HEK293 (cell line): ENCODE results near the gene TOX4.
A peak's percentile ranks its signal among the peaks of the same experiment; 100 is the strongest.

Experiments used
- CTCF ChIA-PET: fragments of 350-600 bp; formaldehyde crosslinking; extraction: SDS; loops from one replicate; lab custom pipeline; 2021; ENCODE audit warnings: antibody characterized with exemption; lab: Yijun Ruan, JAX
- POLR2A ChIA-PET: fragments of 300-600 bp; formaldehyde crosslinking; extraction: SDS; loops from one replicate; lab custom pipeline; 2020; ENCODE audit warnings: antibody characterized with exemption, inconsistent platforms; lab: Yijun Ruan, JAX
- H3K27ac ChIP-seq: fragments of 200-500 bp; sonication (Bioruptor generic); 2 replicates; pipeline ENCODE4 v1.5.1; 2014; ENCODE audit warnings: low read depth, low read length, control low read depth, inconsistent platforms; ENCODE audit errors: extremely low read depth
- H3K36me3 ChIP-seq, 2 experiments: fragments of 200-500 bp in 1 of 2; sonication (Bioruptor generic) in 1 of 2; 1 replicate in 1 of 2; 2 replicates in 1 of 2; pipeline ENCODE4 v1.5.1; 2014 to 2017; ENCODE audit warnings: inconsistent platforms in 2 of 2, low read length in 2 of 2; ENCODE audit not compliant: control insufficient read depth in 2 of 2, insufficient read depth in 1 of 2
- H3K4me1 ChIP-seq: fragments of 200-500 bp; sonication (Bioruptor generic); 2 replicates; pipeline ENCODE4 v1.5.1; 2014; ENCODE audit warnings: mild to moderate bottlenecking, low read length, inconsistent platforms; ENCODE audit not compliant: control insufficient read depth, insufficient read depth
- H3K4me3 ChIP-seq: 2 replicates; pipeline ENCODE4 v1.5.1; 2011; ENCODE audit warnings: low read depth, mild to moderate bottlenecking, control low read depth, low read length, moderate library complexity
- H3K9me3 ChIP-seq: fragments of 200-500 bp; sonication (Bioruptor generic); 2 replicates; pipeline ENCODE4 v1.5.1; 2014; ENCODE audit warnings: low read depth, low read length, inconsistent platforms; ENCODE audit not compliant: control insufficient read depth, insufficient read depth
- HOXD13 ChIP-seq: sonication (generic); formaldehyde crosslinking; IDR thresholded peaks from 2 replicates; pipeline ENCODE4 v1.8.0; 2022; ENCODE audit warnings: missing genetic modification reagents, borderline replicate concordance
- ZBTB21 ChIP-seq: fragments of 450-650 bp; formaldehyde crosslinking; IDR thresholded peaks from 2 replicates; pipeline ENCODE4 v1.5.1; 2017; ENCODE audit warnings: missing biosample characterization, missing genetic modification characterization
- ZEB2 ChIP-seq: fragments of 450-650 bp; formaldehyde crosslinking; IDR thresholded peaks from 2 replicates; pipeline ENCODE4 v1.5.1; 2016; ENCODE audit warnings: missing biosample characterization, missing genetic modification characterization
- ZFHX2 ChIP-seq: fragments of 450-650 bp; formaldehyde crosslinking; conservative IDR thresholded peaks from 2 replicates; pipeline ENCODE4 v1.5.1; 2016; ENCODE audit warnings: missing biosample characterization, missing genetic modification characterization
- ZIC2 ChIP-seq: fragments of 450-650 bp; formaldehyde crosslinking; IDR thresholded peaks from 2 replicates; pipeline ENCODE4 v1.5.1; 2016; ENCODE audit warnings: missing biosample characterization, missing genetic modification characterization
- ZNF121 ChIP-seq: fragments of 450-650 bp; formaldehyde crosslinking; IDR thresholded peaks from 2 replicates; pipeline ENCODE4 v1.5.1; 2016; ENCODE audit warnings: missing biosample characterization, missing genetic modification characterization
- ZNF133 ChIP-seq: fragments of 450-650 bp; formaldehyde crosslinking; IDR thresholded peaks from 2 replicates; pipeline ENCODE4 v1.5.1; 2016; ENCODE audit warnings: missing biosample characterization, missing genetic modification characterization
- ZNF169 ChIP-seq: fragments of 450-650 bp; formaldehyde crosslinking; IDR thresholded peaks from 2 replicates; pipeline ENCODE4 v1.5.1; 2016; ENCODE audit warnings: missing biosample characterization, missing genetic modification characterization
- ZNF214 ChIP-seq: fragments of 450-650 bp; formaldehyde crosslinking; IDR thresholded peaks from 2 replicates; pipeline ENCODE4 v1.5.1; 2017; ENCODE audit warnings: missing biosample characterization, mild to moderate bottlenecking, missing genetic modification characterization, borderline replicate concordance
- ZNF433 ChIP-seq: fragments of 450-650 bp; formaldehyde crosslinking; IDR thresholded peaks from 2 replicates; pipeline ENCODE4 v1.5.1; 2016; ENCODE audit warnings: missing biosample characterization, missing genetic modification characterization, low read depth
- ZNF501 ChIP-seq: fragments of 450-650 bp; formaldehyde crosslinking; IDR thresholded peaks from 2 replicates; pipeline ENCODE4 v1.5.1; 2016; ENCODE audit warnings: missing biosample characterization, missing genetic modification characterization
- ZNF510 ChIP-seq: fragments of 450-650 bp; formaldehyde crosslinking; IDR thresholded peaks from 2 replicates; pipeline ENCODE4 v1.5.1; 2018; ENCODE audit warnings: mild to moderate bottlenecking, missing genetic modification characterization, missing biosample characterization; ENCODE audit not compliant: insufficient replicate concordance
- ZNF521 ChIP-seq: fragments of 450-650 bp; formaldehyde crosslinking; IDR thresholded peaks from 2 replicates; pipeline ENCODE4 v1.5.1; 2017; ENCODE audit warnings: missing biosample characterization, mild to moderate bottlenecking, missing genetic modification characterization
- ZNF548 ChIP-seq: fragments of 450-650 bp; formaldehyde crosslinking; IDR thresholded peaks from 2 replicates; pipeline ENCODE4 v1.5.1; 2016; ENCODE audit warnings: missing biosample characterization, missing genetic modification characterization
- ZNF561 ChIP-seq: fragments of 450-650 bp; IDR thresholded peaks from 2 replicates; pipeline ENCODE4 v1.5.1; 2018; ENCODE audit warnings: missing biosample characterization, missing genetic modification characterization, borderline replicate concordance
- ZNF629 ChIP-seq: fragments of 450-650 bp; formaldehyde crosslinking; IDR thresholded peaks from 2 replicates; pipeline ENCODE4 v1.5.1; 2017; ENCODE audit warnings: missing biosample characterization, missing genetic modification characterization
- ZNF785 ChIP-seq: fragments of 450-650 bp; formaldehyde crosslinking; IDR thresholded peaks from 2 replicates; pipeline ENCODE4 v1.5.1; 2016; ENCODE audit warnings: missing biosample characterization, missing genetic modification characterization
- ZNF792 ChIP-seq: fragments of 450-650 bp; formaldehyde crosslinking; IDR thresholded peaks from 2 replicates; pipeline ENCODE4 v1.5.1; 2016; ENCODE audit warnings: missing biosample characterization, missing genetic modification characterization
- TF ChIP-seq, protein P1 (sequence below): fragments of 450-650 bp; formaldehyde crosslinking; IDR thresholded peaks from 2 replicates; pipeline ENCODE4 v1.5.1; 2016; ENCODE audit warnings: missing biosample characterization, missing genetic modification characterization, low read depth
- TF ChIP-seq, protein P2 (sequence below): fragments of 450-650 bp; IDR thresholded peaks from 2 replicates; pipeline ENCODE4 v1.5.1; 2018; ENCODE audit warnings: missing biosample characterization, missing genetic modification characterization
- TF ChIP-seq, protein P3 (sequence below): fragments of 450-650 bp; formaldehyde crosslinking; IDR thresholded peaks from 2 replicates; pipeline ENCODE4 v1.5.1; 2016; ENCODE audit warnings: missing biosample characterization, missing genetic modification characterization
- TF ChIP-seq, protein P4 (sequence below): fragments of 450-650 bp; formaldehyde crosslinking; IDR thresholded peaks from 2 replicates; pipeline ENCODE4 v1.5.1; 2016; ENCODE audit warnings: missing biosample characterization, missing genetic modification characterization, borderline replicate concordance
- TF ChIP-seq, protein P5 (sequence below): fragments of 450-650 bp; formaldehyde crosslinking; IDR thresholded peaks from 2 replicates; pipeline ENCODE4 v1.5.1; 2016; ENCODE audit warnings: missing biosample characterization, missing genetic modification characterization

Gene TOX4

DNA sequence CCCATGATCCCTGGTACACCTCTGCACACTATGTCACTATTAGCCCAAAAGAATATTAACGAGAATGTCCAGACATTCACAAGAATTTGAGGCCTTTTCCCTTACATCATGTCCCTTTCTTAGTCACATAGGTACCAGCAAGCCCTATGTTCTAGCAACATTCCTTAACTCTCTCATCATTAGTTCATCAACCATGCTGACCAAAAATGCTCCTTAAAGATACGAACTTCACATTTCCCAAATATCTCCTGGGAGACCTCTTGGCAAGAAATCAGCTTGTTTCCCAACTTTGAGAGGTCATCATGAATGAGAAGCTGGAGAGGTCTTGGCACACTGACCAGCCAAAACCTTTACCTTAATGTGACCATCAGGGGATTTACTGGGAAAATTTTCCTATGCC, 44.5 kb downstream of the TOX4 start (continued):
- TF ChIP-seq ZNF214 (tag by site-specific recombination) = no peak
- no peak for TF ChIP-seq ZNF169 (tag by site-specific recombination)
- TF ChIP-seq ZNF792 = no peak
- TF ChIP-seq, protein P1, sequence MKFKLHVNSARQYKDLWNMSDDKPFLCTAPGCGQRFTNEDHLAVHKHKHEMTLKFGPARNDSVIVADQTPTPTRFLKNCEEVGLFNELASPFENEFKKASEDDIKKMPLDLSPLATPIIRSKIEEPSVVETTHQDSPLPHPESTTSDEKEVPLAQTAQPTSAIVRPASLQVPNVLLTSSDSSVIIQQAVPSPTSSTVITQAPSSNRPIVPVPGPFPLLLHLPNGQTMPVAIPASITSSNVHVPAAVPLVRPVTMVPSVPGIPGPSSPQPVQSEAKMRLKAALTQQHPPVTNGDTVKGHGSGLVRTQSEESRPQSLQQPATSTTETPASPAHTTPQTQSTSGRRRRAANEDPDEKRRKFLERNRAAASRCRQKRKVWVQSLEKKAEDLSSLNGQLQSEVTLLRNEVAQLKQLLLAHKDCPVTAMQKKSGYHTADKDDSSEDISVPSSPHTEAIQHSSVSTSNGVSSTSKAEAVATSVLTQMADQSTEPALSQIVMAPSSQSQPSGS (tag by site-specific recombination) = no peak
- no peak for TF ChIP-seq ZEB2
- TF ChIP-seq ZNF629 (tag by site-specific recombination) = no peak
- no peak for TF ChIP-seq ZNF510 (tag by site-specific recombination)
- no peak for TF ChIP-seq HOXD13

DNA sequence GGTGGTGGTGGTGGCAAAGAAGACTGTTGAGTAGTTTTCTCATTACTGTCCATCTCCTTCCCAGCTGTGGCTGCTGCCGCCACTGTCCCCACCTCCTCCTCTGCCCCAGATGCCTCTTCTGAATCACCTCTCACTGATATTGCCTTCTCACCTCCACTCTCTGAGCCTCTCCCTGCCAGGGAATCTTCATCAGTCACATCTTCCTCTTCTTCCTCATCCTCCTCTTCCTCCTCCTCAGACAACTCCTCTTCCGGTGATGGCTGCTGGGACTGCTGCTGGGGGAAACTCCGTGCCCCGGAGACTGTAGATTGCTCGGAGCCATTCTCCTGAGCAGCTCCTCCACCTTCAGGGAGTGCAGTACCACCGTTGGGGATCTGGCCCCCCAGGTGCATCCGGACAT, 46.2 kb downstream of the TOX4 start:
- Histone ChIP-seq H3K4me3 (no peak overlapping the region), H3K27ac (no peak overlapping the region), H3K9me3 (no peaks in the 10 kb centered on the region), H3K36me3 (peaks cover 3 to 41% of the 10 kb centered on the region in 2 experiments; a peak in 2 of 3 replicates), H3K4me1 (peaks cover 8% of the 10 kb centered on the region; the same call in 1 of the 2 replicates)
- TF ChIP-seq, protein P2, sequence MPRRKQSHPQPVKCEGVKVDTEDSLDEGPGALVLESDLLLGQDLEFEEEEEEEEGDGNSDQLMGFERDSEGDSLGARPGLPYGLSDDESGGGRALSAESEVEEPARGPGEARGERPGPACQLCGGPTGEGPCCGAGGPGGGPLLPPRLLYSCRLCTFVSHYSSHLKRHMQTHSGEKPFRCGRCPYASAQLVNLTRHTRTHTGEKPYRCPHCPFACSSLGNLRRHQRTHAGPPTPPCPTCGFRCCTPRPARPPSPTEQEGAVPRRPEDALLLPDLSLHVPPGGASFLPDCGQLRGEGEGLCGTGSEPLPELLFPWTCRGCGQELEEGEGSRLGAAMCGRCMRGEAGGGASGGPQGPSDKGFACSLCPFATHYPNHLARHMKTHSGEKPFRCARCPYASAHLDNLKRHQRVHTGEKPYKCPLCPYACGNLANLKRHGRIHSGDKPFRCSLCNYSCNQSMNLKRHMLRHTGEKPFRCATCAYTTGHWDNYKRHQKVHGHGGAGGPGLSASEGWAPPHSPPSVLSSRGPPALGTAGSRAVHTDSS = peak; percentile 96
- TF ChIP-seq ZNF433 (no peak), ZNF133 (tag by site-specific recombination) (no peak)
- CTCF ChIA-PET = no interaction called here
- POLR2A ChIA-PET = interaction anchor here (3.0 kb wide), 1 partner anchor 12 kb away, joined by 12 read pairs; the partner anchor contains the start of gene METTL3

DNA sequence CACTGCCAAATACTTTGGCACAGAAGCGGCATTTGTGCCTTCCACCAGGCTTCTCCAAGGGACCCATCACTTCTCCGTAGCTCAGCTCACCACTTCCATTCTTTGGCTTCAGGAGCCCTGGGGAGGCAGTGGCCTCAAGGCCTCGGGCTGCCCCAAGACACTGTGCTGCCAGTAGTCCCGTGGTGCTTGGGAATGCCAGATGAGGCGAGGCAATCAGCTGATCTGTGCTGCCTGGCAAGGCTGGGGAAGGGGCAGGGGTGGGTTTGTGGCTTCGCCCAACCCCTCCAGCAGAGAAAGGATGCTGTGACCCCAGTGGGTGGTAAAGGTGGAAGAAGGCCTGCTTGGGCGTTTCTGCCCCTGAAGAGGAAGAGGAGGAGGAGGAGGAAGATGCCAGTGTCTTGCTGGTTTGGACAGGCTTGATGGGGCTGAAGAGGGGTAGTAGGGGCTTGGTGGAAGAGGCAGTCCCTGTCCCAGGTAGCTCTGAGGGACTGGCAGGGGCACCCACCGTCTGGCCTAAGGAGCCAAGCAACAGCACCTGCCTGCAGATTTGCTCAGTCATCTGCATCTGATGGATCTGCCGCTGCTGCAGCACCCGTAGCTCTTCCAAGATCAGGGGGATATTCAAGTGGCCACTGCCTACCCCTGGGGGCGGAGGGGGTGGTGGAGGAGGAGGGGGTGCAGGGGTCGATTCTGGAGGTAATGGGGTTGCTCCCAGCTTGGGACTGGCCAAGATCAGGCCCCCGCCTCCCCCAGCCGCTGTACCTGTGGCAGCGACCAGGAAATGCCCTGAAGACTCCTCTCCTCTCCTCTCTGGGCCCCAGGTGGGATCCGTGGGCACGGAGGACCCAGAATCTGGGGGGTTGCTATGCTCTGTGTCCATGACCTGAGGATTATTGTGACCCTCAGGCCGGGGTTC, 47.8 kb downstream of the TOX4 start:
- H3K36me3 ChIP-seq = peaks cover 3 to 41% of the 10 kb centered on the region in 2 experiments; a peak in 2 of 3 replicates
- H3K4me1 ChIP-seq = peaks cover 17% of the 10 kb centered on the region
- H3K9me3 ChIP-seq = no peaks in the 10 kb centered on the region
- H3K4me3 ChIP-seq = peak overlapping the region; percentile 81
- ChIA-PET POLR2A (interaction anchor here (0.6 to 2.6 kb wide), 7 partner anchors 14 to 186 kb away, joined by 3 to 71 read pairs (median 5); partner anchors contain the start of gene METTL3), CTCF (interaction anchor here (0.6 to 1.0 kb wide), 2 partner anchors 48 to 68 kb away, joined by 3 to 4 read pairs; partner anchors contain the start of gene TOX4)
- peak overlapping the region; percentile 2; the same call in 1 of the 2 replicates for H3K27ac ChIP-seq
- TF ChIP-seq ZNF548 (tag by site-specific recombination) = no peak
- 0 out of 2 replicates have a peak, but pooled peaks have one; percentile 26 for TF ChIP-seq ZFHX2 (tag by site-specific recombination)
- TF ChIP-seq ZNF561 (tag by site-specific recombination) = no peak
- no peak for TF ChIP-seq ZBTB21
- TF ChIP-seq ZNF121 (tag by site-specific recombination) = no peak
- TF ChIP-seq, protein P3, sequence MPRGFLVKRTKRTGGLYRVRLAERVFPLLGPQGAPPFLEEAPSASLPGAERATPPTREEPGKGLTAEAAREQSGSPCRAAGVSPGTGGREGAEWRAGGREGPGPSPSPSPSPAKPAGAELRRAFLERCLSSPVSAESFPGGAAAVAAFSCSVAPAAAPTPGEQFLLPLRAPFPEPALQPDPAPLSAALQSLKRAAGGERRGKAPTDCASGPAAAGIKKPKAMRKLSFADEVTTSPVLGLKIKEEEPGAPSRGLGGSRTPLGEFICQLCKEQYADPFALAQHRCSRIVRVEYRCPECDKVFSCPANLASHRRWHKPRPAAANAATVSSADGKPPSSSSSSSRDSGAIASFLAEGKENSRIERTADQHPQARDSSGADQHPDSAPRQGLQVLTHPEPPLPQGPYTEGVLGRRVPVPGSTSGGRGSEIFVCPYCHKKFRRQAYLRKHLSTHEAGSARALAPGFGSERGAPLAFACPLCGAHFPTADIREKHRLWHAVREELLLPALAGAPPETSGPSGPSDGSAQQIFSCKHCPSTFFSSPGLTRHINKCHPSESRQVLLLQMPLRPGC (tag by site-specific recombination) = no peak
- no peak for TF ChIP-seq ZNF501 (tag by site-specific recombination)
- TF ChIP-seq, protein P4, sequence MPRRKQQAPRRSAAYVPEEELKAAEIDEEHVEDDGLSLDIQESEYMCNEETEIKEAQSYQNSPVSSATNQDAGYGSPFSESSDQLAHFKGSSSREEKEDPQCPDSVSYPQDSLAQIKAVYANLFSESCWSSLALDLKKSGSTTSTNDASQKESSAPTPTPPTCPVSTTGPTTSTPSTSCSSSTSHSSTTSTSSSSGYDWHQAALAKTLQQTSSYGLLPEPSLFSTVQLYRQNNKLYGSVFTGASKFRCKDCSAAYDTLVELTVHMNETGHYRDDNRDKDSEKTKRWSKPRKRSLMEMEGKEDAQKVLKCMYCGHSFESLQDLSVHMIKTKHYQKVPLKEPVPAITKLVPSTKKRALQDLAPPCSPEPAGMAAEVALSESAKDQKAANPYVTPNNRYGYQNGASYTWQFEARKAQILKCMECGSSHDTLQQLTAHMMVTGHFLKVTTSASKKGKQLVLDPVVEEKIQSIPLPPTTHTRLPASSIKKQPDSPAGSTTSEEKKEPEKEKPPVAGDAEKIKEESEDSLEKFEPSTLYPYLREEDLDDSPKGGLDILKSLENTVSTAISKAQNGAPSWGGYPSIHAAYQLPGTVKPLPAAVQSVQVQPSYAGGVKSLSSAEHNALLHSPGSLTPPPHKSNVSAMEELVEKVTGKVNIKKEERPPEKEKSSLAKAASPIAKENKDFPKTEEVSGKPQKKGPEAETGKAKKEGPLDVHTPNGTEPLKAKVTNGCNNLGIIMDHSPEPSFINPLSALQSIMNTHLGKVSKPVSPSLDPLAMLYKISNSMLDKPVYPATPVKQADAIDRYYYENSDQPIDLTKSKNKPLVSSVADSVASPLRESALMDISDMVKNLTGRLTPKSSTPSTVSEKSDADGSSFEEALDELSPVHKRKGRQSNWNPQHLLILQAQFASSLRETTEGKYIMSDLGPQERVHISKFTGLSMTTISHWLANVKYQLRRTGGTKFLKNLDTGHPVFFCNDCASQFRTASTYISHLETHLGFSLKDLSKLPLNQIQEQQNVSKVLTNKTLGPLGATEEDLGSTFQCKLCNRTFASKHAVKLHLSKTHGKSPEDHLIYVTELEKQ = no peak
- TF ChIP-seq ZIC2 = 0 out of 2 replicates have a peak, but pooled peaks have one; percentile 8
- TF ChIP-seq, protein P5, sequence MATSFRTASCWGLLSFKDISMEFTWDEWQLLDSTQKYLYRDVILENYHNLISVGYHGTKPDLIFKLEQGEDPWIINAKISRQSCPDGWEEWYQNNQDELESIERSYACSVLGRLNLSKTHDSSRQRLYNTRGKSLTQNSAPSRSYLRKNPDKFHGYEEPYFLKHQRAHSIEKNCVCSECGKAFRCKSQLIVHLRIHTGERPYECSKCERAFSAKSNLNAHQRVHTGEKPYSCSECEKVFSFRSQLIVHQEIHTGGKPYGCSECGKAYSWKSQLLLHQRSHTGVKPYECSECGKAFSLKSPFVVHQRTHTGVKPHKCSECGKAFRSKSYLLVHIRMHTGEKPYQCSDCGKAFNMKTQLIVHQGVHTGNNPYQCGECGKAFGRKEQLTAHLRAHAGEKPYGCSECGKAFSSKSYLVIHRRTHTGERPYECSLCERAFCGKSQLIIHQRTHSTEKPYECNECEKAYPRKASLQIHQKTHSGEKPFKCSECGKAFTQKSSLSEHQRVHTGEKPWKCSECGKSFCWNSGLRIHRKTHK = no peak
- TF ChIP-seq ZNF521 = no peak
- TF ChIP-seq ZNF785 (tag by site-specific recombination) = no peak
